A549 (cell line): ENCODE measurements around the gene MEG3.

ENCODE experiments used
- EP300 ChIP-seq, 2 experiments: fragments of >200 bp; sonication (Bioruptor Twin); formaldehyde crosslinking; IDR thresholded peaks; 2 replicates in 1 of 2; 3 replicates in 1 of 2; pipeline ENCODE4 v1.6.1; 2016 to 2017
- HMGXB4 ChIP-seq: fragments of 250-450 bp; sonication (Bioruptor Pico); IDR thresholded peaks from 2 replicates; pipeline ENCODE4 v1.5.0; 2021; ENCODE audit warnings: mild to moderate bottlenecking, moderate library complexity, borderline replicate concordance
- JUN ChIP-seq, 2 experiments: fragments of >200 bp; sonication (Bioruptor Twin); formaldehyde crosslinking; IDR thresholded peaks; 2 replicates in 1 of 2; 3 replicates in 1 of 2; pipeline ENCODE4 v1.6.1; 2016 to 2017
- MAFK ChIP-seq: fragments of 450-650 bp; IDR thresholded peaks from 2 replicates; pipeline ENCODE4 v1.6.1; 2014; ENCODE audit not compliant: partially characterized antibody
- PBX3 ChIP-seq: IDR thresholded peaks from 2 replicates; pipeline ENCODE4 v1.6.1; 2012
- POLR2A ChIP-seq: IDR thresholded peaks from 2 replicates; pipeline ENCODE4 v1.6.1; 2012; ENCODE audit warnings: mild to moderate bottlenecking, low read length
- RAD21 ChIP-seq, 2 experiments: fragments of >200 bp in 1 of 2; sonication (Bioruptor Twin) in 1 of 2; formaldehyde crosslinking in 1 of 2; IDR thresholded peaks in 1 of 2; conservative IDR thresholded peaks in 1 of 2; 2 replicates in 1 of 2; 3 replicates in 1 of 2; pipeline ENCODE4 v1.6.1; 2012 to 2018; ENCODE audit warnings: inconsistent platforms in 1 of 2
- TF ChIP-seq, protein P1 (sequence below): fragments of >200 bp; sonication (Bioruptor Twin); formaldehyde crosslinking; IDR thresholded peaks from 3 replicates; pipeline ENCODE4 v1.5.1; 2016
- TF ChIP-seq, protein P2 (sequence below): fragments of 200-600 bp; sonication (generic); IDR thresholded peaks from 2 replicates; pipeline ENCODE4 v1.6.1; 2016; ENCODE audit warnings: antibody characterized with exemption, mild to moderate bottlenecking, moderate library complexity

DNA sequence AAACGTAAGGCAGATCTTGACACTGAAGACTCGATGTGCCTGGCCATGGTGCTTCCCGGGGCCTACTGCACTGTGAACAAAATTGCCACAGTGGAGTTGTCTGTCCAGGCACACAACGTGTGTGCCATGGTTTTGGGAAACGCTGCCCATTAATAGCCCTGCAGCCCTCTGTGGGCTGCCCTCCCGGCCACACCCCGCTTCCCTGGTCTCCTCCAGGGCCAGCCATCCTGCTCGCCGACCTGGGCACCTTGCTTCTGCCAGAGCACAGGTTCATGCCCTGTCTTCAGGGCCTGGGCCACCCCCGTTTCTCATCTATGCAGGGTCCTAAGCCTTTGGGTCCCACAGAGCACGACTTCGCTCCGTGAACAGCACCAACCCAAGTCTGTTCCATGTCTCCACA is 18.9 kb downstream of the MEG3 start:
- TF ChIP-seq, protein P1, sequence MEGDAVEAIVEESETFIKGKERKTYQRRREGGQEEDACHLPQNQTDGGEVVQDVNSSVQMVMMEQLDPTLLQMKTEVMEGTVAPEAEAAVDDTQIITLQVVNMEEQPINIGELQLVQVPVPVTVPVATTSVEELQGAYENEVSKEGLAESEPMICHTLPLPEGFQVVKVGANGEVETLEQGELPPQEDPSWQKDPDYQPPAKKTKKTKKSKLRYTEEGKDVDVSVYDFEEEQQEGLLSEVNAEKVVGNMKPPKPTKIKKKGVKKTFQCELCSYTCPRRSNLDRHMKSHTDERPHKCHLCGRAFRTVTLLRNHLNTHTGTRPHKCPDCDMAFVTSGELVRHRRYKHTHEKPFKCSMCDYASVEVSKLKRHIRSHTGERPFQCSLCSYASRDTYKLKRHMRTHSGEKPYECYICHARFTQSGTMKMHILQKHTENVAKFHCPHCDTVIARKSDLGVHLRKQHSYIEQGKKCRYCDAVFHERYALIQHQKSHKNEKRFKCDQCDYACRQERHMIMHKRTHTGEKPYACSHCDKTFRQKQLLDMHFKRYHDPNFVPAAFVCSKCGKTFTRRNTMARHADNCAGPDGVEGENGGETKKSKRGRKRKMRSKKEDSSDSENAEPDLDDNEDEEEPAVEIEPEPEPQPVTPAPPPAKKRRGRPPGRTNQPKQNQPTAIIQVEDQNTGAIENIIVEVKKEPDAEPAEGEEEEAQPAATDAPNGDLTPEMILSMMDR: no peak
- TF ChIP-seq PBX3 (no peak), JUN (IDR thresholded peaks at IDR 0.05) (no peak), POLR2A (no peak), HMGXB4 (CRISPR knock-in tag) (no peak), MAFK (no peak), RAD21 (conservative IDR thresholded peaks at IDR 0.05 in 1 of 2, IDR thresholded peaks at IDR 0.05 in 1 of 2) (no peak), EP300 (IDR thresholded peaks at IDR 0.05) (no peak)
- TF ChIP-seq, protein P2, sequence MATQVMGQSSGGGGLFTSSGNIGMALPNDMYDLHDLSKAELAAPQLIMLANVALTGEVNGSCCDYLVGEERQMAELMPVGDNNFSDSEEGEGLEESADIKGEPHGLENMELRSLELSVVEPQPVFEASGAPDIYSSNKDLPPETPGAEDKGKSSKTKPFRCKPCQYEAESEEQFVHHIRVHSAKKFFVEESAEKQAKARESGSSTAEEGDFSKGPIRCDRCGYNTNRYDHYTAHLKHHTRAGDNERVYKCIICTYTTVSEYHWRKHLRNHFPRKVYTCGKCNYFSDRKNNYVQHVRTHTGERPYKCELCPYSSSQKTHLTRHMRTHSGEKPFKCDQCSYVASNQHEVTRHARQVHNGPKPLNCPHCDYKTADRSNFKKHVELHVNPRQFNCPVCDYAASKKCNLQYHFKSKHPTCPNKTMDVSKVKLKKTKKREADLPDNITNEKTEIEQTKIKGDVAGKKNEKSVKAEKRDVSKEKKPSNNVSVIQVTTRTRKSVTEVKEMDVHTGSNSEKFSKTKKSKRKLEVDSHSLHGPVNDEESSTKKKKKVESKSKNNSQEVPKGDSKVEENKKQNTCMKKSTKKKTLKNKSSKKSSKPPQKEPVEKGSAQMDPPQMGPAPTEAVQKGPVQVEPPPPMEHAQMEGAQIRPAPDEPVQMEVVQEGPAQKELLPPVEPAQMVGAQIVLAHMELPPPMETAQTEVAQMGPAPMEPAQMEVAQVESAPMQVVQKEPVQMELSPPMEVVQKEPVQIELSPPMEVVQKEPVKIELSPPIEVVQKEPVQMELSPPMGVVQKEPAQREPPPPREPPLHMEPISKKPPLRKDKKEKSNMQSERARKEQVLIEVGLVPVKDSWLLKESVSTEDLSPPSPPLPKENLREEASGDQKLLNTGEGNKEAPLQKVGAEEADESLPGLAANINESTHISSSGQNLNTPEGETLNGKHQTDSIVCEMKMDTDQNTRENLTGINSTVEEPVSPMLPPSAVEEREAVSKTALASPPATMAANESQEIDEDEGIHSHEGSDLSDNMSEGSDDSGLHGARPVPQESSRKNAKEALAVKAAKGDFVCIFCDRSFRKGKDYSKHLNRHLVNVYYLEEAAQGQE: no peak
